Right forelimb (tissue), 1 donor: ENCODE measurements around the gene IPO11.
A peak's percentile ranks its signal among the peaks of the same experiment; 100 is the strongest.

Source experiments
- DNase-seq: peaks from one replicate; pipeline ENCODE4 v3.0.0-alpha.2; 2018

The IPO11 gene

GRCh38 chr5:62412549-62413329 is at the start of gene IPO11:
TSS of gene IPO11 (plus strand) at chr5:62412763. CDS start at chr5:62437280, 24,517 bp downstream.
- peak; percentile 99 for DNase-seq

- no peak for DNase-seq
Observed at GRCh38 chr5:62369039-62369438, 43.5 kb upstream of the IPO11 start.

- DNase-seq, result no peak
Observed at GRCh38 chr5:62371409-62371808, 41.2 kb upstream of the IPO11 start.

- no peak for DNase-seq
Observed at GRCh38 chr5:62372600-62372999, 40.0 kb upstream of the IPO11 start.

GRCh38 chr5:62373382-62373781 is 39.2 kb upstream of the IPO11 start:
- DNase-seq, result no peak

- no peak for DNase-seq
Observed at GRCh38 chr5:62374090-62374489, 38.5 kb upstream of the IPO11 start.

- DNase-seq, result no peak
Observed at GRCh38 chr5:62375627-62376026, 36.9 kb upstream of the IPO11 start.

GRCh38 chr5:62376064-62376463 is 36.5 kb upstream of the IPO11 start:
- DNase-seq, result no peak

- no peak for DNase-seq
Observed at GRCh38 chr5:62385131-62385530, 27.4 kb upstream of the IPO11 start.

GRCh38 chr5:62385816-62386400 is 26.7 kb upstream of the IPO11 start:
- DNase-seq, result no peak

GRCh38 chr5:62386824-62387223 is 25.7 kb upstream of the IPO11 start:
- no peak for DNase-seq

GRCh38 chr5:62395210-62395950 is 17.2 kb upstream of the IPO11 start:
- DNase-seq, result no peak

- peak; percentile 94 for DNase-seq
Observed at GRCh38 chr5:62403411-62404250, 8.9 kb upstream of the IPO11 start, which contains the start of gene DIMT1. TSS of gene DIMT1 (minus strand) at chr5:62403905. CDS start at chr5:62403772, 133 bp downstream.

- DNase-seq, result no peak
Observed at GRCh38 chr5:62413711-62414110, 1.1 kb downstream of the IPO11 start.

GRCh38 chr5:62418462-62419076 is 6.0 kb downstream of the IPO11 start:
- no peak for DNase-seq

GRCh38 chr5:62419609-62420008 is 7.0 kb downstream of the IPO11 start:
- no peak for DNase-seq

GRCh38 chr5:62421414-62421813 is 8.9 kb downstream of the IPO11 start:
- DNase-seq, result no peak

- no peak for DNase-seq
Observed at GRCh38 chr5:62424763-62425162, 12.2 kb downstream of the IPO11 start.

- DNase-seq, result no peak
Observed at GRCh38 chr5:62431735-62432620, 19.4 kb downstream of the IPO11 start.

GRCh38 chr5:62432621-62433064 is 20.1 kb downstream of the IPO11 start:
- DNase-seq, result no peak

- DNase-seq, result no peak
Observed at GRCh38 chr5:62448528-62448927, 36.0 kb downstream of the IPO11 start.
